Measurements from ENCODE around the gene MPPE1. TPM values are rescaled to one million over a fixed set of nuclear protein-coding genes. Genes with fewer than 3 reads are reported as not detected.
A peak's percentile ranks its signal among the peaks of the same experiment; 100 is the strongest.

MPPE1 gene
- total and polyA plus RNA-seq, 9 of the 15 experiments (the other 6 are each of a cell fraction or from before 2014, with no cell fraction given): 10.7 to 19.5 (median 13.3) TPM

- TF ChIP-seq, protein P1, sequence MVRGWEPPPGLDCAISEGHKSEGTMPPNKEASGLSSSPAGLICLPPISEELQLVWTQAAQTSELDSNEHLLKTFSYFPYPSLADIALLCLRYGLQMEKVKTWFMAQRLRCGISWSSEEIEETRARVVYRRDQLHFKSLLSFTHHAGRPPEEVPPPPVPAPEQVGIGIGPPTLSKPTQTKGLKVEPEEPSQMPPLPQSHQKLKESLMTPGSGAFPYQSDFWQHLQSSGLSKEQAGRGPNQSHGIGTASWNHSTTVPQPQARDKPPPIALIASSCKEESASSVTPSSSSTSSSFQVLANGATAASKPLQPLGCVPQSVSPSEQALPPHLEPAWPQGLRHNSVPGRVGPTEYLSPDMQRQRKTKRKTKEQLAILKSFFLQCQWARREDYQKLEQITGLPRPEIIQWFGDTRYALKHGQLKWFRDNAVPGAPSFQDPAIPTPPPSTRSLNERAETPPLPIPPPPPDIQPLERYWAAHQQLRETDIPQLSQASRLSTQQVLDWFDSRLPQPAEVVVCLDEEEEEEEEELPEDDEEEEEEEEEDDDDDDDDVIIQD (CRISPR knock-in tag; IDR thresholded peaks at IDR 0.05): no peak
- TF ChIP-seq SNIP1 (IDR thresholded peaks at IDR 0.05; ENCODE audit: low read depth) (no peak), ZMIZ1 (IDR thresholded peaks at IDR 0.05; ENCODE audit: low read depth in 2 of 2, low read length in 2 of 2) (peak in 1 of 2 experiments; percentile 73; a peak in 2 of 4 replicates), SETDB1 (IDR thresholded peaks at IDR 0.05; ENCODE audit: low read length) (no peak), KAT2B (IDR thresholded peaks at IDR 0.05; ENCODE audit: low read depth, low read length) (no peak), ARID2 (IDR thresholded peaks at IDR 0.05) (no peak), KDM5B (IDR thresholded peaks at IDR 0.05; ENCODE audit: insufficient replicate concordance, low read depth, low read length) (peak; percentile 92), ZNF395 (CRISPR knock-in tag; IDR thresholded peaks at IDR 0.05) (no peak), TSHZ1 (CRISPR knock-in tag; IDR thresholded peaks at IDR 0.05) (no peak), SMAD4 (CRISPR knock-in tag; conservative IDR thresholded peaks at IDR 0.05) (peak; percentile 84), HDAC1 (IDR thresholded peaks at IDR 0.05) (peak; percentile 53 to 90; a peak in 3 of 4 replicates), ZFP1 (CRISPR knock-in tag; IDR thresholded peaks at IDR 0.05) (0 out of 2 replicates have a peak, but pooled peaks have one; percentile 31)
- TF ChIP-seq, protein P2, sequence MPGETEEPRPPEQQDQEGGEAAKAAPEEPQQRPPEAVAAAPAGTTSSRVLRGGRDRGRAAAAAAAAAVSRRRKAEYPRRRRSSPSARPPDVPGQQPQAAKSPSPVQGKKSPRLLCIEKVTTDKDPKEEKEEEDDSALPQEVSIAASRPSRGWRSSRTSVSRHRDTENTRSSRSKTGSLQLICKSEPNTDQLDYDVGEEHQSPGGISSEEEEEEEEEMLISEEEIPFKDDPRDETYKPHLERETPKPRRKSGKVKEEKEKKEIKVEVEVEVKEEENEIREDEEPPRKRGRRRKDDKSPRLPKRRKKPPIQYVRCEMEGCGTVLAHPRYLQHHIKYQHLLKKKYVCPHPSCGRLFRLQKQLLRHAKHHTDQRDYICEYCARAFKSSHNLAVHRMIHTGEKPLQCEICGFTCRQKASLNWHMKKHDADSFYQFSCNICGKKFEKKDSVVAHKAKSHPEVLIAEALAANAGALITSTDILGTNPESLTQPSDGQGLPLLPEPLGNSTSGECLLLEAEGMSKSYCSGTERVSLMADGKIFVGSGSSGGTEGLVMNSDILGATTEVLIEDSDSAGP (CRISPR knock-in tag; IDR thresholded peaks at IDR 0.05): no peak
These were observed 56.8 kb downstream of the MPPE1 start, which contains the start of gene CHMP1B (continued) for GRCh38 chr18:11851146-11851805.
